Measurements from ENCODE around the gene RPL13A.

RPL13A gene

DNA sequence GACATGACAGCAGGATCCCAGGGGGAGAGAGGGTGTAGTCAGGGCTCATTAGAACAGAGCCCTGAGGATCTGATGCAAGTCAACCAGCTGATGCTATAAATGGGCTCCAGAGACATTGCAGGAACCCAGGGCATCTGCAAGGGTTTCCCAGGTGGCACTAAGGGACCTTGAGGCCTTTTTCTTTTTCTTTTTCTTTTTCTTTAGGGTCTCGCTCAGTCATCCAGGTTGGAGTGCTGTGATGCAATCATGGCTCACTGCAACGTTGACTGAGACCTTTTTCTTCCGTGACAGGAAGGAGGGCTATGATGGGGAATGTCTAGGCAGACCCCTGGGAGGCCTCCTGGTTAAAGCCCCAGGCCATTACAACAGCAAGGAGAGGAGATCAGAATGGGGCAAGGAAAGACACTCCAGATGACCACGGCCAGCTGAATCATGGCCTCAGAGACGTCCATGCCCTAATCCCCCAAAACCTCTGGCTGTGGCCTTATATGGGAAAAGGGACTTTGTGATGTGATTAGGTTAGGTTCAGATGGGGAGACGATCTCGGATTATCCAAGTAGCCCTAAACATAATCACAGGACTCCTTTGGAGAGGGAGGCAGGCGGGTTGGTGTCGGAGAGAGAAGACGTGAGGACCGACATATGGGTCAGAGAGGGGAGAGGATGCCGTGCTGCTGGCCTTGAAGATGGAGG, 20.5 kb downstream of the RPL13A start:
- DNase-seq (ENCODE audit: low spot score), result no peak

DNA sequence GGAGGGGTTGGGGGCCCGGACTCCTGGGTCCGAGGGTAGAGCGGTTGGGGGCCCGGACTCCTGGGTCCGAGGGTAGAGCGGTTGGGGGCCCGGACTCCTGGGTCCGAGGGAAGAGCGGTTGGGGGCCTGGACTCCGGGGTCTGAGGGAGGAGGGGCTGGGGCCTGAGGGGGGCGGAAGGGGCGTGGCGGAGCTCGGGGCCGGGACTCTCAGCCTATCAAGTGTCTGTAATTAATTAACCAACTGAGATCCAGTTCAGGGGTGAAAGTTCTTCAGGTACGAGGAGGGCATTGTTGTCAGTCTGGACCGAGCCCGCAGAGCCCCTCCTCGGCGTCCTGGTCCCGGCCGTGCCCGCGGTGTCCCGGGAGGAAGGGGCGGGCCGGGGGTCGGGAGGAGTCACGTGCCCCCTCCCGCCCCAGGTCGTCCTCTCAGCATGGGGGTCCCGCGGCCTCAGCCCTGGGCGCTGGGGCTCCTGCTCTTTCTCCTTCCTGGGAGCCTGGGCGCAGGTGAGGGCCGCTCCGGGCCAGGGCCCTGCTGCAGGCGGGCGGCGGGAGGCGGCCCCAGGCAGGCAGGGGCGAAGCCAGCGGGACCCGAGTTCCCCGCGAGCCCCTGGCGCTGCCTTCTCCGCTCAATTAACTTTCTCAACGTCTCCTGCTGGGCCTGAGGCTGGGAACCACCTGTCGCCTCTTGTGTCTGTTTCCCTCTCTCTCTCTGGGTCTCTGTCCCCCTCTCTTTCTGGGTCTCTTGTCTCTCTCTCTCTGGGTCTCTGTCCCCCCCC, 25.8 kb downstream of the RPL13A start:
- DNase-seq (ENCODE audit: low spot score), result no peak

DNA sequence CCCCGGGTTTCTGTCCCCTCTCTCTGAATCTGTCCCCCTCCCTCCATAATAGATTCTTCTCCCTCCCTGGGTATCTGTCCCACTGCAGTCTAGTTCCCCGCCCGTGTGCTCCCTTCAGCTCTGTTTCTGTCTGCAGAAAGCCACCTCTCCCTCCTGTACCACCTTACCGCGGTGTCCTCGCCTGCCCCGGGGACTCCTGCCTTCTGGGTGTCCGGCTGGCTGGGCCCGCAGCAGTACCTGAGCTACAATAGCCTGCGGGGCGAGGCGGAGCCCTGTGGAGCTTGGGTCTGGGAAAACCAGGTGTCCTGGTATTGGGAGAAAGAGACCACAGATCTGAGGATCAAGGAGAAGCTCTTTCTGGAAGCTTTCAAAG, 26.3 kb downstream of the RPL13A start:
- no peak for DNase-seq (ENCODE audit: low spot score)

DNA sequence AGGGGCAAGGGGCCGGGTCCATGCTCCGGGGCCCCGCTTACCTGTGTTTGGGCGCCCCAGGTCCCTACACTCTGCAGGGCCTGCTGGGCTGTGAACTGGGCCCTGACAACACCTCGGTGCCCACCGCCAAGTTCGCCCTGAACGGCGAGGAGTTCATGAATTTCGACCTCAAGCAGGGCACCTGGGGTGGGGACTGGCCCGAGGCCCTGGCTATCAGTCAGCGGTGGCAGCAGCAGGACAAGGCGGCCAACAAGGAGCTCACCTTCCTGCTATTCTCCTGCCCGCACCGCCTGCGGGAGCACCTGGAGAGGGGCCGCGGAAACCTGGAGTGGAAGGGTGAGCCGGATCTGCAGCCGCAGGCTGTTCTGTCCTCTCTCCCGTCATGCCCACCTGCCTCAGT, 26.7 kb downstream of the RPL13A start:
- no peak for DNase-seq (ENCODE audit: low spot score)

DNA sequence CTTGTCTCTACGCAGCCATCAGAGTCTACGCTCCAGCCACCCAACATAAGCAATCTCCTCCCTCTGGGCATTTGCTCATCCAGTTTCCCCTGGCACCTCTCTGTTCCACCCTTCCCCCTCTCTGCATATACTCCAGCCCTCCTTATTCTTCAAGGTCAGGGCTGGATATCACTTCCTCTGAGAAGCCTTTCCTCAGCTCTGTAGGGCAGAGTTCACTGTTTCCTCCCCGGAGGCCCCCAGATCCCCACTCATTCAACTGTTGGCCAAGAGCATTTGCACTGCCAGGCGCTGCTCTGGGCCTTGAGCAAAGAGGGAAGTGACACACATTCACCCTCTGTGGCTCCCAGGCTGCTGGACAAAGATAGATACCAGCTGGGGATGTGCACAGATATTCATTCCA, 28.4 kb downstream of the RPL13A start:
- DNase-seq (ENCODE audit: low spot score), result no peak

DNA sequence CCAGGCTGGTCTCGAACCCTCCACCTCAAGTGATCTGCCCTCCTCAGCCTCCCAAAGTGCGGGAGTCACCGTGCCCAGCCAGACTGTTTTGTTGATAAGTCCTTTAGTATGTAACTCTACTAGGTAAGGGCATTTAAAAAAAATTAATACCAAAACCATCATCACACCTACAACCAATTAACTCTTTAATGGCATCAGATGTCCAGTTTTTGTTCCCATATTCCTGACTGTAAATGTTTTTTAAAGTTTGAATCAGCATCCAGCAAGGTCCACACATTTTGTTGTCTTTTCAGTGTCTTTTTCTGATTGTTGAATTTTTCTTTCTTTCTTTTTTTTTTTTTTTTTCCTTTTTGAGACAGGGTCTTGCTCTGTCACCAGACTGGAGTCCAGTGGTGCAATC, 30.6 kb downstream of the RPL13A start:
- DNase-seq (ENCODE audit: low spot score), result no peak

DNA sequence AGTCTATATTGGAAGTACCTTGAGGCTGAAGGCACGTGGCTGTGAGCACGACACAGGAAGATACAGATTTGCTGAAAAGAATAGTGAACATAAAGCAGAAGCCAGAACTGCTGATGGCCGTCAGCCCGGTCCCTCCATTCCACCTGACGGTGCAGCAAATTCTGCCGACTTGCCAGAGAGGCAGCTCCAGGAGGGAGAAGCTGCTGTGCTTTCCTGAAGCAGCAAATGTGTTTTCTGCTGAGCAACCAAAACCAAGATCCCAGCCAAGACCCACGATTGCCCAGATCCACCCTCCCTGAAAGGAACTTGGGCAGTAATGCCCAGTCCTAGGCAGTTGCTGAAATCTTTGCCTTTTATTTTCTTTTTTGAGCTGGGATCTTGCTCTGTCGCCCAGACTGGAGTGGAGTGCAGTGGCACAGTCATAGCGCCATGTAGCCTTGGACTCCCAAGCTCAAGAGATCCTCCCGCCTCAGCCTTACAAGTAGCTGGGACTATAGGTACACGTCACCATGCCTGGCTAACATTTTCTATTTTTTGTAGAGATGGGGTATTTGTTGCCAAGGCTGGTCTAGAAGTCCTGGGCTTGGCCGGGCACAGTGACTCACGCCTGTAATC, 33.4 kb downstream of the RPL13A start:
- DNase-seq (ENCODE audit: low spot score), result no peak

DNA sequence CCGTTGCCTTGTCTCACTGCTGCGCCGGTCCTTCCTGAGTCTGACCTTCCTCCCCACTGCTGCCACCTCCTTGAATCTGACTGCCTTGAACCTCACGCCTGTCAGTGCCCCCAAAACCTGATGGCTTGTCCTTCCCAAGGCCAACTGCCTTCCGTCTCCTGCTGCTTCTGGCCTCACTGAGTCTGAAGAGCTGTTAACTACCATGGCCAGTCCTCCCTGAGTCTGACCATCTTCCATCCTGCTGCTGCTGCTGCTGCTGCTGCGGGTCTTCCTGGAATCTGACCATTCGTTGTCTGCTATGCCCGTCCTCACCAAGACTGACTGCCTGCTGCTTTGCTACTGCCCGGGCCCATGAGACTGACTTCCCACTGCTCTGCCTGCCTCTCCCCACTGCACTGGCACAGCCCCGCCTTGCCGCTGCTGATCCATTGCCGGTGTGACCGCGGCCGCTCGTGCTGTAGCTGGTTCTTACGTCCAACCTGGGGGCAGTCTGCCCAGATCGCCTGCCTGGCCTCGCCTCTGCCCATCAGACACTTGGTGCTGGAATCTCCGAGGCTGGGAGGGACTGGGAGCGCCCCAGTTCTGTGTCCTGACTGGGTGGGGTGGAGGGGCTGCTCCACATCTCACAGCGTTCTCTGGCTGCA, 37.5 kb downstream of the RPL13A start:
- no peak for DNase-seq (ENCODE audit: low spot score)

DNA sequence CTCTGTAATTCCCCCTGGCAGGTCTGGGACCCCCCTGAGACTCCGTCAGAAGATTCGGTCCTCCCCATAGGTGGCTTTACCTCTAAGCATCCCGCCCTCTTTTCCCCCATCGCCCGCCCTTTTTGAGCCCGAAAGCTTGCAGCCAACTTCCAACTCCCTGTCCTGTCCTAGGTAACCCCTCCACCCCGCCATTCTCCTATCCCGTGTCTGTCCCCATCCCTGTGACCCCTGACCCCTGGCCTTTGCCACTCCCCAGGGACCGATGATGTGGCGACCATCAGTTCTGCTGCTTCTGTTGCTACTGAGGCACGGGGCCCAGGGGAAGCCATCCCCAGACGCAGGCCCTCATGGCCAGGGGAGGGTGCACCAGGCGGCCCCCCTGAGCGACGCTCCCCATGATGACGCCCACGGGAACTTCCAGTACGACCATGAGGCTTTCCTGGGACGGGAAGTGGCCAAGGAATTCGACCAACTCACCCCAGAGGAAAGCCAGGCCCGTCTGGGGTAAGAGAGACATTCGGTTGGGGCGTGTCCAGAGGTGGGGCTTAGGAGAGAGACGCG, 40.9 kb downstream of the RPL13A start:
- no peak for DNase-seq (ENCODE audit: low spot score)

DNA sequence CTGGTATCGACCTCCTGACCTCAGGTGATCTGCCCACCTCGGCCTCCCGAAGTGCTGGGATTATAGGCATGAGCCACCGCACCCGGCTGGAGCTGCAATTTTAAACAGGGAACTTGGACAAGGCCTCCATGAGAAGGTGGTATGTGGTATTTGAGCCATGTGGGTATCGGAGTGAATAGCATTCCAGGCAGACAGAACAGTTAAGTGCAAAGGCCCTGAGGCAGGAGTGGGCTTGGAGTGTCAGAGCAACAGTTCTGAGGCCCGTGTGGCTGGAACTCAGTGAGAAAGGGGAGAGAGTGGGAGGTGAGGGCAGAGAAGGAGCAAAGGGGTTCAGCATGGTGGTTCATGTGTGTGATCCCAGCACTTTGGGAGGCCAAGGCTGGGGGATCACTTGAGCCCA, 43.3 kb downstream of the RPL13A start:
- no peak for DNase-seq (ENCODE audit: low spot score)

DNA sequence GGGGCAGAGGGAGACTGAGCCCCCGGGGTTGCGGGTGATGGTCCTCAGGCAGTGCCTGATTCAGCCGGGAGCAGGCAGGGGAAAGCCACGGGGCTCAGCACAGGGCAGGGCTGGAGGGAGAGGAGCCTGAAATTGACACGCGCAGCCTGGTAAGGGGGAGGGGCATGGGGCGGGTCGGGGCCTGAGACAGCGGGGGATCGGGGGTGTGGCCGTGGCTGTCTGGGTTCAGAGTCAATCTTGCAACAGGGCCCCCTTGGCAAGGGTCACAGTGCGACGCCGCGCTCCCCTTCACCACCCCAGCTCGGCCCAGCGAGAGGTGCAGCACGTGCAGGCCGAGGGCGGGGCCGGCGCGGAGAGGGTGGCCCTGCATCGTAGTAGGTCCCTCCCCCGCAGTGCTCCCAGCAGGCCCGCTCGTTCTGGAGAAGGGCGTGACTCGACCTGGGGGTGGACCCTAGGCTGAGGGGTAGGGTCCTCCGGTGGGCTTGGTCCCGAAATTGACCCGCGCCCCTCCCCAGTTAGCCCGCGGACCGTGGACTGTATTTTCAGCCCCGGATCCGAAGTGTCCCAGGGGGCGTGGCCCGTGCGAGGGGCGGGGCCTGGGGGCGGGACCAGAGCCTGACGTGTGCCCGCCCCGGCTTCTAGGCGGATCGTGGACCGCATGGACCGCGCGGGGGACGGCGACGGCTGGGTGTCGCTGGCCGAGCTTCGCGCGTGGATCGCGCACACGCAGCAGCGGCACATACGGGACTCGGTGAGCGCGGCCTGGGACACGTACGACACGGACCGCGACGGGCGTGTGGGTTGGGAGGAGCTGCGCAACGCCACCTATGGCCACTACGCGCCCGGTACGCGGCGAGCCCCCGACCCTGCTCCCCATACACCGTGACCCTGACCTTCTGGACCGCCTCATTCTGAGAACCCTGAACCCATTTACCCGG, 46.4 kb downstream of the RPL13A start:
- peak; percentile 72 for DNase-seq (ENCODE audit: low spot score)

DNA sequence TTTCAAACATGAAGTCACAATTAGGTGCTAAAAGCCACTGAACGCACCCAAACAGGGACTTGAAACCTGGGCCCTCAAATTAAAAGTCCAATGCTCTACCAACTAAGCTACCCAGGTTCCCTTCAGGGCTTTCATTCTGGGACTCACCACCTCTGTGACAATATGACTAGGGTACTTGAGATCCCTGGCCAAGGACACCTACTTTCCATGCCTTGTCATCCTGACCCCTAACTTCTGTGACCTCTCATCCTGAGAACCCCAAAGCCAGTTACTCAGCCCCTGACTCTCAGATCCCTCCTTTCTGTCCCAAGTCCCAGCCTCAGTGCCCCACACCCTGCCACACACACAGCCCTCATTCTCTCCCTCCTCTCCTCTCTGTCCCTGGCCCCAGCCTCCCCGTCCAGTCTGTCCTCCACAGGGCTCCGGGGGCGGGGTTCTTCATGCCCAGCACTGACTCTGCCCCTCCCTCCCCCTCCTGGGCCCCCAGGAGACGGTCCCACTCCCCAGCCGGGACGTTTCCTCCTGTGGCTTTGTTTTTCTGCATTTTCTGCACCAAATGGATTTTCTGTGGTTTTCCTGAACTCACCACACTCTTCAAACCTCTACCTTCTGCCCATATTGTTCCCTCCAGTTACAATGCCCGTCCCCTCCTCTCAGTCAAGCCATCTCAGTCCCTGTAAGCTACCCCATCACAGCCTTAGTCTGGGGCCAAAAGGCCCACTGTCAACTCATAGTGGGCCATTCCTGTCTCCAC, 47.4 kb downstream of the RPL13A start:
- no peak for DNase-seq (ENCODE audit: low spot score)

DNA sequence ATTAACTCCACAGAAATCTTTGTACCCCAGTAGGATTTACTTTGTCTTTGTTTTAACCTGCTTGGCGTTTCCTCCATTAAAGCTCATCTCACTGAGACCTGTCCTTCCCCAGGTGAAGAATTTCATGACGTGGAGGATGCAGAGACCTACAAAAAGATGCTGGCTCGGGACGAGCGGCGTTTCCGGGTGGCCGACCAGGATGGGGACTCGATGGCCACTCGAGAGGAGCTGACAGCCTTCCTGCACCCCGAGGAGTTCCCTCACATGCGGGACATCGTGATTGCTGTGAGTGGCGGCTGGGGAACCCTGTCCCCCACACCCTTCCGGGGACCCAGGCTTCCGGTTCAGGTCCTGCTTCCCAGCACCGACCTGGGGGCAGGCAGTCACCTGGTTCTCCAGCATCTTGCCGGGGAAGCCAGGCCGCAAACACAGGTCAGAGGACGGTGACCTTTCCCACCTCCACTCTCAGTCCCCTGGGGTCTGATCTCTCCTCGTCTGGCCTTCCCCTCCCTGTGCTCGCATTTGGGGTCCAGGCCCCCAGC, 49.6 kb downstream of the RPL13A start:
- no peak for DNase-seq (ENCODE audit: low spot score)

DNA sequence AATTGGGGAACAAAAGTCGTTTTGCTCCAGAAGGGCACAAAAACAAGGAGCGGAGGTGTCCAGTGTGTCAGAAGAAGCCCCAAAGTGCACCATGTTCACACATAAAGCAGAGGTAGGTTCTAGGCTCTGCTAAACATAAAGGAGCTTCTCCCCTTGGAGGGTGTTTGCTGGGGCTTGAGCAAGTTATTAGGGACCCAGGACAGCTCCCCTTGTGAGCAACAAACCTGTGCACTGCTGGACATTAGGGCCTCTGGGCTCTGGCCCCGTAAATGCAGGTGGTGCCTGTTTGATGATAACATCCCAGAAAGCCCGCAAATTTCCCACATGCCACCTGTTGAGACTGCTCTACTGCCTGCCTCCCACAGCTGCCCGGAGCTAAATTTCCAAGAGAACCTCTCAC, 51.2 kb downstream of the RPL13A start:
- no peak for DNase-seq (ENCODE audit: low spot score)

DNA sequence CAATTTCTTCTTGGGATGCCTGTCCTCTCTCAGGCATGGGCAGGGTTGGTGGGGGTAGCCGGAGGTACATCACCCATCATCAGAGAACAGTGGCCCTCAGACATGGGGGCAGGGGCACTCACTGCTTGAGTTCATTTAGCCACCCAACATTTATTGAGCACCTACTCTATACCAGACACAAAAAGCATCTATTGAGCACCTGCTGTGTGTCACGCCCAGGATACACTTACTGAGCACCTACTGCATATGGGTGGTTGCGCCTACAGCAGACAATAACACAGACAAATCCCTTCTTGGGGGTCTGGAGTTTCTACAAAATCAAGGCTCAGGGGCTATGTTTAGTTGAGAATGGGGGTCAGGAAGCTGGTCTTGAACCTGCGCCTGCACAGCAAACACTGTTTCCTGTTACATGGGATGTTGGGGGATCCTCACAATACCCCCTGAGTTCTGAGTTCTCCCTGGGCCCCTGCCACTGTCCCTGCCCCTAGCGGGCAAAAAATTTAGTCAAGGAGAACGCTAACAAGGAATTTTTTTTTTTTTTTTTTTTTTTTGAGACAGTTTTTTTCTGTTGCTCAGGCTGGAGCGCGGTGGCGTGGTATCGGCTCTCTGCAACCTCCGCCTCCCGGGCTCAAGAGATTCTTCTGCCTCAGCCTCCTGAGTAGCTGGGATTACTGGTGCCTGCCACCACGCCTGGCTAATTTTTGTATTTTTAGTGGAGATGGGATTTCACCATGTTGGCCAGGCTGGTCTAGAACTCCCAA, 52.0 kb downstream of the RPL13A start:
- no peak for DNase-seq (ENCODE audit: low spot score)

Data from CD4-positive, alpha-beta T cell treated with Interleukin-6 at 100 ng/mL for 8 hours (primary cell).